GM23248 (cell line): ENCODE measurements around the gene ADAMTS3. TPM values are rescaled to one million over a fixed set of nuclear protein-coding genes. Genes with fewer than 3 reads are reported as not detected.

ENCODE experiments used
- DNase-seq: peaks from one replicate; pipeline ENCODE4 v3.0.0-alpha.2; 2015
- H2AFZ ChIP-seq: fragments of 200-600 bp; sonication (generic); 2 replicates; pipeline ENCODE4 v1.6.1; 2016; ENCODE audit warnings: antibody characterized with exemption
- H3F3A ChIP-seq: fragments of 200-600 bp; sonication (generic); 2 replicates; pipeline ENCODE4 v1.6.1; 2016; ENCODE audit warnings: mild to moderate bottlenecking, antibody characterized with exemption, mixed run types; ENCODE audit not compliant: insufficient read depth
- H3K27ac ChIP-seq: fragments of 200-600 bp; sonication (generic); 2 replicates; pipeline ENCODE4 v1.5.1; 2016; ENCODE audit warnings: mild to moderate bottlenecking
- H3K27me3 ChIP-seq: fragments of 200-600 bp; sonication (generic); replicated peaks from 2 replicates; pipeline ENCODE4 v1.6.1; 2016; ENCODE audit warnings: mild to moderate bottlenecking; ENCODE audit not compliant: insufficient read depth
- H3K36me3 ChIP-seq: fragments of 200-600 bp; sonication (generic); 2 replicates; pipeline ENCODE4 v1.6.1; 2016; ENCODE audit warnings: low read depth, mild to moderate bottlenecking
- H3K4me1 ChIP-seq: fragments of 200-600 bp; sonication (generic); 2 replicates; pipeline ENCODE4 v1.6.1; 2016; ENCODE audit warnings: mild to moderate bottlenecking; ENCODE audit not compliant: insufficient read depth
- H3K4me2 ChIP-seq: fragments of 200-600 bp; sonication (generic); one replicate; pipeline ENCODE4 v1.6.1; 2016; ENCODE audit warnings: mild to moderate bottlenecking; ENCODE audit not compliant: unreplicated experiment
- H3K4me3 ChIP-seq: fragments of 200-600 bp; sonication (generic); 2 replicates; pipeline ENCODE4 v1.5.1; 2016; ENCODE audit warnings: mild to moderate bottlenecking
- H3K79me2 ChIP-seq: fragments of 200-600 bp; sonication (generic); 2 replicates; pipeline ENCODE4 v1.6.1; 2016; ENCODE audit warnings: mild to moderate bottlenecking; ENCODE audit not compliant: insufficient read depth
- H3K9ac ChIP-seq: fragments of 200-600 bp; sonication (generic); 2 replicates; pipeline ENCODE4 v1.6.1; 2016; ENCODE audit warnings: mild to moderate bottlenecking
- H3K9me2 ChIP-seq: fragments of 200-600 bp; sonication (generic); 2 replicates; pipeline ENCODE4 v1.6.1; 2016; ENCODE audit warnings: mixed run types, mild to moderate bottlenecking, moderate library complexity; ENCODE audit not compliant: insufficient read depth
- H3K9me3 ChIP-seq: fragments of 200-600 bp; sonication (generic); one replicate; pipeline ENCODE4 v1.6.1; 2017; ENCODE audit warnings: low read depth
- H4K20me1 ChIP-seq: fragments of 200-600 bp; sonication (generic); 2 replicates; pipeline ENCODE4 v1.6.0; 2016; ENCODE audit not compliant: insufficient read depth
- EZH2 ChIP-seq: fragments of 200-600 bp; sonication (generic); IDR thresholded peaks from 2 replicates; pipeline ENCODE4 v1.6.1; 2018; ENCODE audit warnings: antibody characterized with exemption, mild to moderate bottlenecking; ENCODE audit not compliant: insufficient read depth, poor library complexity, severe bottlenecking
- EZH2phosphoT487 ChIP-seq: fragments of 200-600 bp; sonication (generic); IDR thresholded peaks from 2 replicates; pipeline ENCODE4 v1.6.1; 2018; ENCODE audit warnings: antibody characterized with exemption, moderate library complexity, mild to moderate bottlenecking, low read depth; ENCODE audit not compliant: insufficient read depth
- WGBS, 2 experiments: methylation state at CpG; one replicate each; pipeline ENCODE4 v1.1.6; 2015 to 2017; ENCODE audit warnings: low lambda C conversion rate in 2 of 2, low coverage in 1 of 2; ENCODE audit errors: missing lambda C conversion rate in 2 of 2; 5-methylcytosine and 5-hydroxymethylcytosine counted together
- in situ Hi-C: fragments of 300-500 bp; cut with MboI; formaldehyde crosslinking; loops from 2 replicates; pipeline ENCODE4 v1.15.0; 2020
- polyA plus RNA-seq: library from polyadenylated mRNA; unstranded; fragments of >200 nt; fragmentation: Nextera tagmentation; extraction: Ambion mirVana; gene quantifications from 2 replicates; pipeline ENCODE4 v1.2.1, GENCODE V29; 2016
- total RNA-seq: library from RNA; depleted of rRNA; stranded (reverse); fragments of >200 nt; shearing (Covaris generic); gene quantifications from 2 replicates; pipeline ENCODE4 v1.2.3, GENCODE V29; 2014

The ADAMTS3 gene
- total and polyA plus RNA-seq, 2 experiments from 2014 or later = 0.20 to 0.43 TPM

DNA sequence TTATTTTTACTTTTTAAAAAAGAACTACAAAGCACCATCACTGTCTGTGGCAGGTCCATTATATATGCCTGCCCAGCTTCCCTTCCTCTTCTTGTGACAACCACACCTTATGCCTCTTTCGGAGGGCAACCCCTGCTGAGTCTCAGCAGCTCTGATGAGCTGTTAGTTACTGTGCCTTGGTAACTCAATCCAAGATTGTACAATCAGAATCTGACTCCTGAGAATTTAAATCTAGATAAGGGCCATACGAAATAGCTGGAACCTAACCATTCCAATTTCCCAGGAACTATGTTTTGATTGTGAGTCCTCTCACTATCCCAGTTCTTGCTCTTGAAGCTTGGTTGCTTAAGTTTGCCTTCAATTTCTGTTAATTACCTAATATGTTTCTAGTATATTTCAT, 61.9 kb downstream of the ADAMTS3 start:
- in situ Hi-C loops = loop anchor here (10.0 kb wide), 1 partner anchor 518 kb away; no protein-coding TSS in a partner anchor
- no peak overlapping the region for H3K4me2 ChIP-seq
- H3K27ac ChIP-seq = no peak overlapping the region

GRCh38 chr4:72505314-72505744, 63.7 kb downstream of the ADAMTS3 start:
- in situ Hi-C loops = loop anchor here (10.0 kb wide), 1 partner anchor 519 kb away; no protein-coding TSS in a partner anchor
- Histone ChIP-seq H3K79me2 (no peaks in the 10 kb centered on the region), H2AFZ (no peak overlapping the region), H3K27me3 (peaks cover 4% of the 10 kb centered on the region; the same call in 1 of the 2 replicates), H3K9me2 (no peaks in the 10 kb centered on the region), H3K4me2 (no peak overlapping the region), H3K4me3 (no peak overlapping the region), H3F3A (no peaks in the 10 kb centered on the region), H3K9ac (no peak overlapping the region), H3K4me1 (no peaks in the 10 kb centered on the region), H4K20me1 (no peaks in the 10 kb centered on the region), H3K36me3 (no peaks in the 10 kb centered on the region), H3K27ac (no peak overlapping the region), H3K9me3 (no peaks in the 10 kb centered on the region)
- DNase-seq = peak; percentile 70
- TF ChIP-seq EZH2 = no peak
- no peak for TF ChIP-seq EZH2phosphoT487
- 0 to 3% methylated on average over 3 of the region's 3 CpGs for WGBS, 2 experiments

More for the DNA sequence above, 61.9 kb downstream of the ADAMTS3 start:
- no peak for DNase-seq
- WGBS, 2 experiments = 68 to 80% methylated on average over 2 of the region's 2 CpGs
- no peak overlapping the region for H3K9ac ChIP-seq
- H3K4me1 ChIP-seq = no peaks in the 10 kb centered on the region
- TF ChIP-seq EZH2phosphoT487 (no peak), EZH2 (no peak)
- H3K4me3 ChIP-seq = no peak overlapping the region
- H2AFZ ChIP-seq = no peak overlapping the region
- H4K20me1 ChIP-seq = no peaks in the 10 kb centered on the region
- H3F3A ChIP-seq = no peaks in the 10 kb centered on the region
- H3K9me3 ChIP-seq = no peaks in the 10 kb centered on the region
- H3K9me2 ChIP-seq = no peaks in the 10 kb centered on the region
- peaks cover 4% of the 10 kb centered on the region; the same call in 1 of the 2 replicates for H3K27me3 ChIP-seq
- no peaks in the 10 kb centered on the region for H3K79me2 ChIP-seq
- H3K36me3 ChIP-seq = no peaks in the 10 kb centered on the region

GRCh38 chr4:72500214-72500613, 68.8 kb downstream of the ADAMTS3 start:
- Histone ChIP-seq H4K20me1 (no peaks in the 10 kb centered on the region), H2AFZ (no peak overlapping the region), H3K9ac (no peak overlapping the region), H3K9me2 (no peaks in the 10 kb centered on the region), H3K4me3 (no peak overlapping the region), H3K9me3 (no peaks in the 10 kb centered on the region), H3K27me3 (peaks cover 4% of the 10 kb centered on the region; the same call in 1 of the 2 replicates), H3K4me2 (no peak overlapping the region), H3F3A (no peaks in the 10 kb centered on the region), H3K36me3 (no peaks in the 10 kb centered on the region), H3K27ac (no peak overlapping the region), H3K4me1 (no peaks in the 10 kb centered on the region), H3K79me2 (no peaks in the 10 kb centered on the region)
- 31 to 45% methylated on average over 2 of the region's 2 CpGs for WGBS, 2 experiments
- DNase-seq = no peak
- in situ Hi-C loops = loop anchor here (10.0 kb wide), 1 partner anchor 525 kb away; no protein-coding TSS in a partner anchor
- TF ChIP-seq EZH2phosphoT487 (no peak), EZH2 (no peak)

- in situ Hi-C loops = no loop called here
- no peaks in the 10 kb centered on the region; the same call in 1 of the 2 replicates for H3K27me3 ChIP-seq
- H3K4me1 ChIP-seq = no peaks in the 10 kb centered on the region
- H3K9ac ChIP-seq = no peak overlapping the region
- TF ChIP-seq EZH2phosphoT487 (no peak), EZH2 (no peak)
- H3K36me3 ChIP-seq = no peaks in the 10 kb centered on the region
- H3K4me3 ChIP-seq = no peak overlapping the region
- H3K9me2 ChIP-seq = no peaks in the 10 kb centered on the region
- no peaks in the 10 kb centered on the region for H4K20me1 ChIP-seq
- no peak overlapping the region for H3K27ac ChIP-seq
- H3K79me2 ChIP-seq = no peaks in the 10 kb centered on the region
- H3K9me3 ChIP-seq = no peaks in the 10 kb centered on the region
- no peak overlapping the region for H3K4me2 ChIP-seq
- H2AFZ ChIP-seq = no peak overlapping the region
- DNase-seq = peak; percentile 24
- 30 to 33% methylated on average over 1 of the region's 1 CpG for WGBS, 2 experiments
- no peaks in the 10 kb centered on the region for H3F3A ChIP-seq
Observed at GRCh38 chr4:72496119-72496518, 72.9 kb downstream of the ADAMTS3 start.
